D341Med (cell line): ENCODE results near the gene ABCD4.

ENCODE experiments used
- DNase-seq: peaks from one replicate; pipeline ENCODE4 v3.0.0; 2012; ENCODE audit warnings: low spot score

The ABCD4 gene

DNA sequence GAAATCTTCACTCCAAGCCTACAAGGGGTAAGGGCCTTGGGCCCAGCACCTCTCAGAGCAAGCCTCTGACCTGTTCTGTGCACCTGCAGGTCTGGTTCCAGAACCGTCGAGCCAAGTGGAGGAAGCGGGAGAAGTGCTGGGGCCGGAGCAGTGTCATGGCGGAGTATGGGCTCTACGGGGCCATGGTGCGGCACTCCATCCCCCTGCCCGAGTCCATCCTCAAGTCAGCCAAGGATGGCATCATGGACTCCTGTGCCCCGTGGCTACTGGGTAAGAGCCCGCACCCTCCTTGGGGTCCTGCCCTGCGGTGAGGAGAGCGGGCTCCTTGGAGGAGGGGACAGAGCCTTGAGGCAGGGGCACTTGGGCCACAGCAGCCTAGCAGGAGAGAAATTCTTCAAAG lies 43.2 kb downstream of the ABCD4 start:
- no peak for DNase-seq

DNA sequence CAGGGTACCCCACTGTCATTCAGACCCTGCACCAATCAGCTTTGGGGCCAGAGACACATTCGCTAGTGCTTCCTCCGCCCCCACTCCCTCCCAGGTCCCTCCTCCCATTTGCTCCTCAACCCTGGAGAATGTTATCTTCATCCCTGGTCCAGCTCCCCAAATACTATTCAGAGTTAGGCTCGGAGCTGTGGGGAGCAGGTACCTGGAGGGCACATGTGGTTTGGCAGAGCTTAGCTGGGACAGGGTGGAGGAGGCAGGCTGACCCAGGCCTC lies 44.0 kb downstream of the ABCD4 start:
- no peak for DNase-seq

DNA sequence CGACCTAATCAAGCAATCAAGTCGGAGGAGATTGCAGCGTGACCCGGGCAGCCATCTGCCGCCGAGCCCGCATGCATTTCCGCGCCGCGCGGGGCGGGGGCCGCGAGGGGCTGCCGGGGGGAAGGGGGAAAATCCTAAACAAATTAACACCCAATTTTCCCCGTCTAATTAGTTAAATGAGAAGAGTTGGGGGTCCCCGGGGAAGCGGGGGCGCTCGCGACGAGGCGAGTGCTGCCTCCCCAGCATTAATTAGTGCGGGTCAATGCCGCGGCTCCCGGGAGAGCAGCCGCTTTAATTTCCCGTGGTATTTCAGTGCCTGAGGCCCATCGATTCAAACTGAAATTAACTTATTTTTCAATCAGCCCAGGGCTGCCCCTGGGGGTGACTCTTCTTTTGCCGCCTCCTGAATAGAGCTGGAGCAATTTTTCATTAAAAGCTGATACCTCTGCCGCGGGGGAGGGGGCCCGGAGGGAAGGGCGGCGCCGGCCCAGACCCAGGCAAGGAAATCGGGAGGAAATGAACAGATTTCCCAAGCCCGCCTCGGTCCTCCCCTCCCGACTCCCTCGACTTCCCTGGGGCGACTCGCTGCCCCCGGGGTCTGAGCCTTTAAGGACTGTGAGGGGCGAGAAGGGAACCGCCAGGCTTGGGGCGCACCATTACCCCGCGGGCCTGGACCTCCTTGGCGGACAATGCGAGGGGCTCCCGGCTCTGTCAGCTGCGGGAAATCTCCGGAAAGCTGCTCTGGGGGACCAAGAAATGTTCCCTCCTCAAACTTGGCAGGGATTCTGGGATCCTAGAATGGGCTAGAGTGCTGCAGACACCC lies 44.6 kb downstream of the ABCD4 start:
- peak; percentile 84 for DNase-seq

DNA sequence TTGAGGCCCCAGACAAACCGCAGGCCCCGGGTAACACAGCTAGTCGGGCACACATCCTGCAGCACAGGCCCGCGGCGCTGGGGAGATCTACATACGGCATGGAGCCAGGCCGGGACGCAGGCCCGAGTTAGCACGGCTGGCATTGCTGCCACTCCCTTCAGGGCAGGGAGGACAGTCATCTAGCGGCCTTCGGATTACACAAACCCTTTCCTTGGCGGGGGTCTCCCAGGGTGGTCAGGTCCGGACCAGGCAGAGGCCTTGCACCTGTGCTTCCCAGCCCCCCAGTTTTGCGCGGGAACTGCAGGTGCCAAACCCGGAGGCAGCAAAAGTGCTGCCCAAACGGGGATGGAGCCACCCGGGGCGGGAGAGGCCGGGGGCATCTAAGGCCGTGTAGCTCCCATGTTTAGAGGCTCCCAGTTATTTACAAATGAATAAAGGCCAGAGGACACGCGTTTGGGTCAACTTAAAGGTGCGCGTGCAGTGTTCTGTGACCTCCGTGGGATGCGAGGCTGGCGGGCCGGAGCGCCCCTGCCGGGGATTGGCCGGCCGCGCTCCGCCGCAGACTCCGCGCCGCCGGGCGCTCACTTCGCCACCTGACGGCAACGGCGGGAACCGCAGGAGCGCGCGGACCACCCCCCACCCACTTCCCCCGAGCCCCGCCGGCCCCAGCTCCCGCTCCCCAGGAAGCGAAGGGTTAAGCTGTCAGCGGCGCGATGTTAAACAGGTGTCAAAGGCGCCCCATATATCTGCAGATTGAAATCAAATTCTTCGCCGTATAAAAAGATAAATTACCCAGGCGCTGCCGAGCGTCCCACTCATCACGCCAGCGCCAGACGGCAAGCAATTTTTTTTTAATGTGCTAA lies 45.4 kb downstream of the ABCD4 start:
- peak; percentile 95 for DNase-seq

DNA sequence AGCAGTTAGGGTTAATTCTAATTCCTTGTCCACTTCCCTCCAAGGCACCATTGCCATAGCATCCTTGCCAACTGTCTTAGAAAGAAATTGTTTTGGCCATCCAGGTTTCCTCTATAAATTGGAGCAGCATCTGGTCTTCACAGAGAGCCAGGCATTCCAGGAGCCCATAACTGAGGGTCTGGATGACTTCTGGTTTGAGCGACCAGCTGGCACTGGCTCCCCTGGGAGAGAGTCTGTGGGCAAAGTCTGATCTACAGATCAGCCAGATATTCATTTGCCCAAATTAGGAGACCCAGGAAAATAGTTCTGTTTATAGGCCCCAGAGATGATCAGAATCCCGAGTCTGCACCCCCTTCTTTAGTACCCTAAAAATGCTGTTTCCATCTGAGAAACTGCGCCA lies 47.5 kb downstream of the ABCD4 start:
- DNase-seq, result no peak

DNA sequence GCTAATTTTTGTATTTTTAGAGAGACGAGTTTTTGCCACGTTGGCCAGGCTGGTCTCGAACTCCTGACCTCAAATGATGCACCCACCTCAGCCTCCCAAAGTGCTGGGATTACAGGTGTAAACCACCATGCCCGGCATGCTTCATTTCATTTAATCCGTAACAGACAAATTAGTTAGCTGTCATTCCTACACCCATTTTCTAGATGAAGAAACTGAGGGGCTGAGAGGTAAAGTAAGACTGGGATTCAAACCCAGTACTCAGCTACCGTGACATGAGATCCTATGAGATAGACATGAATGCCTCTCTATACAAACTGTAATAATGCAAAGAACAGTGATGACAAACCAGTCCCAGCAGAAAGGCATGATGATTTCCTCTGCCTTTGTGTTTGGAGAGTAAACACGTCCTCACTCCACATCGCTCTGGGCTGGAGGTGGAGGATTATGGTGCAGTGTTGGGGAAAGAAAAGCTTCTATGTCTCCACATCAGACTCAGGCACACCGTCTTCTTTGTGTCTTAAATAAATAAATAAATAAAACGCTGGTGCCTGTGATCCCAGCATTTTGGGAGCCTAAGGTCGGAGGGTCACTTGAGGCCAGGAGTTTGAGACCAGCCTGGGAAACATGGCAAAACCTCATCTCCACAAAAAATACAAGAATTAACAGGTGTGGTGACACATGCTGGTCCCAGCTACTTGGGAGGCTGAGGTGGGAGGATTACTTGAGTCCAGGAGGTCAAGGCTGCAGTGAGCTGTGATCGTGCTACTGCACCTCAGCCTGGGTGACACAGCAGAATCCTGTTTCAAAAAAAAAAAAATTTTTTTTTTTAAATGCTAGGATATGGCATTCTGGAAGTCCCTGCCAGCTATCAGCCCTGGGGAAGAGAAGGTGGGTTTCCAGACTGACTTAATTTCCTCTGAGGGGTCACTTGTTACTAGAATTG lies 53.0 kb downstream of the ABCD4 start:
- DNase-seq, result no peak

DNA sequence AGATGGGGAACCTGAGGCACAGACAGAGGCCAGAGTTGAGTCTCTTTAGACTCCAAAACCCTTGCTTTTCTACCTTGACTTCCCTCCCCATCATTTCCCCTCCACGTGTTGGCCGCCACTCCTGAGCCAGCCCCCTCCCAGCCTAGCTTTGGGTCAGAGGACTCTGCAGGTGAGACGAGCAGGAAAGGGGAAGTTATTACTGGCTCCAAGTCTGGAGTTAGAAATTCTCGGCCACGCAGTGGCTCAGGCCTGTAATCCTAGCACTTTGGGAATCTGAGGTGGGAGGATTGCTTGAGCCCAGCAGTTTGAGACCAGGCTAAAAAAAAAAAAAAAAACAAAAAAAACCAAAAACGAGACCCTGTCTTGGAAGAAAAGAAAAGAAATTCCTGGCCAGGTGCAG lies 54.7 kb downstream of the ABCD4 start:
- no peak for DNase-seq

DNA sequence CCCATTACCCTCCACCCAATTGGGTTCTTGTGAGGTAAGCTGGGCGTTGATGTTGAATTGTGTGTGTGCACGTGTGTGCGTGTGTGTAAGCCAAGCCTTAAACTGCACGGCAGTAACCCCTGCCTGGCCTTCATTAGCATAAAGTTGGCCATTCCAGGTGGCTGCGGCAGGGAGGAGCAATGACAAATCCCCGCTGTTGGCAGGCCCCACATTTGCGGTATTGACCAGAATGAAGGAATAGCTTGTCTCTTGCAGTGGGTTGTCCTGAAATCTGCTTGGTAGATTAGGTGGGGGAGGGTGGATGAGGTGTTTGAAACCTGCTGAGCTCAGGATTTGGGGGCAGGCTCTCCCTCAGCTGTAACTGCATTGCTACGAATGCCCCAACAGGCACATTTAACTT lies 56.2 kb downstream of the ABCD4 start:
- no peak for DNase-seq

DNA sequence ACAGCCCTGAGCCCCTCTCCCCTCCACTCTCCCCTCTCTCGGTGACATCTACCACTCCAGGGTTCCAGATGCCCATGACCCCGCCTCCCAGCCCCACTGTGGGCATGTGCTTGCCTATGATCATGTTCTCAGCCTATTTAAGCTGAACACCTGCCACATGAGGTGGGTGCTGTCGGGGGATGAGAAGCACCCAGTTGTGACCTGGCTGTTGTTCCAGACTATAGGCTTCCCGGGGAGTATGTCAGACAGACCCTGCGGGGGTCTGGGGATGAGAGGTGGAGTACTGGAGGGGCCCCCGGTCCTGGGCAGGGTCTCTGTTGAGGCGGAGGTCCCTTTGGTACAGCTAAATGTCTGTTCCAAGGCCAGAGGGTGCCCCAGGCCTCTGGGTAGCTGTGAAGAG lies 57.4 kb downstream of the ABCD4 start:
- DNase-seq, result no peak

DNA sequence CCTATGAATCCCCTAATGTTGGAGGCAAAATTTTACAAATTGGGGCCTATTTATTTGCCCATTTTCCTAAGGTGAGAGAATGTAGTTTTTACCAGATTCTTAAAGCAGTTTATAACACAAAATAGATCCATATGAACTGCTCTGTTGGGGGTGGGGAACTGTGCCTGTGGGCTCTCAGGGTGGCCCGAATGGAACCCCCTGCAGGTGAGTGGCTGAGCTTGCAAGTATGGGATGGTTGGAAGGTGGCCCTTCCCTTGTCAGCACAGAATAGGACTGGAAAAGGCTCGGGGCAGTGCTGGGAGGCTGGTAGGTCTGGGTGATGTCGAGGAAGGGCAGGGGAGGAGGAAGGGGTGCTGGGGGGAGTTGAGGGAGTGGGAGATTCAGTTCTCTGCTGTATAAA lies 58.6 kb downstream of the ABCD4 start:
- DNase-seq, result no peak

DNA sequence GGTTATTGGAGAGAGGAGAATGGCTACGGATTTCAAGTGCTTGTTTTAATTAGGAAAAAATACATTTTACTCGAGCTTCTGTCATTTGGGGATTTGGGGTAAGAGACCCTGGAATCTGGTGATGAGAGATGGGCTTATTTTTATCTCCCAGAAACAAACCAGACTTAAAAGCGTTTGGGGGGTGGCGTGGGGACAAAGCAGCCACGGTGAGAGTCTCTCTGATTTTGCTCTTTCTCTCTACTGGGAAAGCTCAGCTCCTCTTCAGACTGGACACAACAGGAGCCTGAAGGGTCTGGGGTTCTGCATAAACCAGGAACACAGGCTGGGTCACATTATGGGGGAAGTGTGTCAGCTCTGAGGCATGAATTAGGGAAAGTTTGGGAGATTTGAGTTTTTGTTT lies 59.7 kb downstream of the ABCD4 start:
- no peak for DNase-seq

DNA sequence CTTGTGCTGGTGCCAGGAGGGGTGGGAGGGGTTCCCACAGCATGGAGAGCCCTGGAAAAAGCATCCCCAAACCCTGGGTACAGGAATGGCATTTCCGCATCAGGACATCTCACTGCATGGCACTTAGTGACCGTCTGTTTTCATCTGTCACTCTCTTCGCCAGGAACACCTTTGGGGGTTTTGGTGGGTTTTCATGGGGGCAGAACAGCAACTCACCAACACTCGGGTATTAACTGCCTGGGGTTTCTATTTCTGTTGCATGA lies 60.0 kb downstream of the ABCD4 start:
- no peak for DNase-seq

DNA sequence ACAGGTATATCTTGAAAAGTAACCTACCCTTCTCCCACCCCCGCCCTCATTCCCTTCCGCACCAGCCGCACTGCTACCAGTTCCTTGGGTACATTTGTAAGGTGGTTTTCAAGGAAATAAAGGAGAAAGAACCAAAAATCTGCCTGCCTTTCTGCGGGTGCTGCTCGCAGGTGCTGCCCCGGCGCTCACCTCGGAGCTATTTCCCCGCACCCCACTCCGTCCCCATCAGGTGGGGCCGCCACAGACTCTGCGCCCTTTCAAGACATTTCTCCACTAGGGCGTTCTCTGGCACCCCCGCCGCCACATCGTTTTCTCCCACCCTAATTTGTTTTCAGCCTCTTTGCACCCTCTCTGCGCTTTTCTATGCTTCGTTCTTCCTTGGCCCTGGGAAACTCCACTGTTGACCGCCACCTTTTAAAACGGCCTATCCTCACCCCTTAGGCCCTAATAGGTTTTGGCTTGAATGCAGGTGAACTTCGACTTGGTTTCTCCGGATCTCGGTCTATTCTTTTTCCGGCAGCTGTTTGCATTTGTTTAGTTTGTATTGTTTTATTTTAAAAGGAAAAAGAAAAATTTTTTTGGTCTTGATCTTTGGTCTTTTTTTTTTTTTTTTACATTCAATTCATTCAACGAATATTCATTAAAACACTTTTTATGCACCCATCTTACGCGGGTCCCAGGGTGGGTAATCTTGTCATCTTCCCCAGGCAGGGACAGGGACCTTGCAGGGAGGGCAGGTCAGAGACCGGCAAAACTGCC lies 60.5 kb downstream of the ABCD4 start:
- no peak for DNase-seq

DNA sequence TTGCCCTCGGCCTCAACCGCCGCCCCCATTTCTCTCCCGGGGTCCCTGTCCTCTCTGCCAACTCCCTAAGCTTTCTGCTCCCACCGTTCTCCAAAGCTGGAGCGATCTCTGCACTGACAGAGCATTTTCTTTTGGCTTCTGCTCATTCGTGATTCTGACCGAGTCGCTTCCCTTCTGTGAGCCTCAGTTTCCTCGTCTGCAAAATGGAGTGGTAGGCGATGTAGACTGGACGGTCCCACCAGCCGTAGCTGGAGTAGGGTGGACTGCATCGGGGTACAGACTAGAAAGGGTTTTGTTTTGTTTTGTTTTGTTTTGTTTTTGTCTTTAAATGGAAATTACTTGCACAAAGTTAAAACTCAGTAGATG lies 61.1 kb downstream of the ABCD4 start:
- no peak for DNase-seq

DNA sequence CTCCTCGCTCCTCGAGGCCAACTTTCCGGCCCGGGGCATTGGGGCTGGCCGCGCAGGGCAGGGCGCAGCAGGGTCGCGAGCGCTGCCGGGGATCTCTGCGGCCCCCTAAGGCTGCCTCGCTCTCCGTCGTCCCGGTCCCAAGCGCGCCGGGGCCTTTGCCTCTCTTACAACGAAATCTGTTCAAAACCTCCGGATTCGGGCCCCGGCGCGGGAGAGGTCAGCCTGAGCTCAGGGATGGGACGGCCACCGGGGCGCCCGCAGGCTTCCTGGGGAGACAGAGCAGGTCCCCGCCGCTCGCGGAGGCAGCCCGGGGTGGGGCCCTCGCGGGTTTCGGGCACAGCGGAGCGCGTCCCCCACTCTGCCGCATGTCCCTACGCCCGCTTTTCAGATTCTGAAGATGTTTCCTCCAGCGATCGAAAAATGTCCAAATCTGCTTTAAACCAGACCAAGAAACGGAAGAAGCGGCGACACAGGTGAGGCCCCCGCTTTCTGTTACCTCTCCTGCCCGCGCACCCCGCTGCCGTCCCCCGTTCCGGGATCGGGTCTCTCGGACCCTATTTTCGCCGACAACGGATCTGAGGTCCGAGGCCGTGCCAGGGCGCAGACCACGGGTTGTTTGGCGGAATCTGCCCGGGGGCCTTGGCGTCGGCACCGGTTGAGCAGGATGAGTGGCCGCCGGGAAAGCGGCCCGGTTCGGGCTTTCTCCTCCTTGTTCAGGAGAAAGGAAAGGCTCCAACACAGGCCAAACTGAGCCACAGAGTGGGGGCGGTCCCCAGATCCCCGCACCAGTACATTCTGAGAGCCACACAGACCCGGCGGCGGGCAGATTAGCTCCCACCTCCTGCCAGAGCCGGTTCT lies 61.7 kb downstream of the ABCD4 start:
- DNase-seq, result peak; percentile 69

DNA sequence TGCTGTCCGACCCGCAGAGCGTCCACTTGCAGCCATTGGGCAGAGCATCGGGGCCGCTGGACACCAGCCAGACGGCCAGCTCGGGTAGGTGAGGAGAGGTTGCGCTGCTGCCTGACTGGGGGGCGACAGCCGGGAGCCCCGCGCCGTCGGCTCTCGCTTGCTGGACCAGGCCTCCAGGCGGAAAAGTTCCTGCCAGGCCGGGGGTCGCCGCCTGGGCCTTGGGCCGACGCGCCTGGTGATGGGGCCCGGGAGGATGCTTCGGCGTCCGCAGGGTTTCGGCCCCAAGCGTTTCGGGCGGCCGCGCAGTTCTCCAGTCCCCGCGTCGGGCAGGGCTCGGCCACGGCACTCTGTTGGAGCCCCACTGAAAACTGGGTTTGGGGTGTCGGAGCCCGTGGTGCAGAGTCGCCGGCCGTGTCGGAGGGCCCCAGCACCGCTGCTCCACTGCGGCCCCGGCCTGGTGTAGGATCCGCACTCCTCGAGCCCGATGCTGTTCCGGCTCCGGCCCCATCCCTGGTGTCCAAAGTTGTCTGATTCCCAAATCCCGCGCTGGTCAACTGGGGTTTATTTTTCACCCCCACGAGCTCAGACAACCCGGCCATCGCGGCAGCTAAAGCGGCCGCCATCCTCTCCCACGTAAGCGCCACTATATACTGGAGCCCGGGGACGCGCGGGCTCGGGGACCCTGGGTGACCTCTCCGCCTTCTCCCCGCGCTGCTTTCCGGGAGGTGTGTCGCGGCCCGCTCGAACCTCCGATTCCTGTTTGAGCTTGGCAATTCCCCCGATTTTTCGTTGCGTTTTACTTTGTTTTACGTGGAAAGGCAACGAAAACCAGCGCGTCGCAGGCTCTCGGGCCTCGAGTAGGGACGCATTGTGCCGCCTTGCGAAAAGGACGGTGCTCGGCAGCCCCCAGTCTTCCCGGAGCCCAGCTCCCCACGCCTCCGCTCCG lies 62.6 kb downstream of the ABCD4 start:
- DNase-seq, result peak; percentile 60

DNA sequence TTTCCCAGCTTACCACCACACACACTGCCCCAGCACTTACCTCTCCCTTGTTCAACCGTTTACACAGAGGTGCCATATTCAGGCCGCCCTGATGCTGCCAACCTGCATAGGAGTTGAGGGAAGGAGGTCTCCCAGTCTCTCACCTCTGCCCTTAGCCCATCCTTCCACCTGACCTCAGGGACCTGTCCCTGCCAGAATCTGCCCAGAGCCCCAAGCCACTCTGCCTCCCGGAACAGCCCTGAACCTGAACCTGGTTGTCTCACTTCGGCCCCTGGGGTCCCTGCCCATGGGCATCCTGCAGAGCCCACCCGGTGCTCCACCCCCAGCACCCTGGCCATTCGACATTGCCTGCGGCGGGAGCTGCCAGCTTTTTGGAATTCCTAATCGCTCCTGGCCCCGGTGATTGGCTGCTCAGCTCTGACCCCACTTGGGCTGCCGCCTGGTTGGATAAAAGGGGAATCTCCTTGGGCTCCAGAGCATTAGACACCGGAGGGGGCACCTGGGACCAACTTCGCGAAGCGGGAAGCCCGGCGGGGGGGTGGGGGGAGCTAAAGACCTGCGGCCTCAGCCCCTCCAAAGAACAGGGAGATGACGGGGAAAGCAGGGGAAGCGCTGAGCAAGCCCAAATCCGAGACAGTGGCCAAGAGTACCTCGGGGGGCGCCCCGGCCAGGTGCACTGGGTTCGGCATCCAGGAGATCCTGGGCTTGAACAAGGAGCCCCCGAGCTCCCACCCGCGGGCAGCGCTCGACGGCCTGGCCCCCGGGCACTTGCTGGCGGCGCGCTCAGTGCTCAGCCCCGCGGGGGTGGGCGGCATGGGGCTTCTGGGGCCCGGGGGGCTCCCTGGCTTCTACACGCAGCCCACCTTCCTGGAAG lies 63.5 kb downstream of the ABCD4 start, which contains the start of gene VSX2:
Gene VSX2 (plus strand): TSS at position 476 of the 874 bp plus-strand sequence. CDS start 113 bp downstream, at position 589.
- peak; percentile 49 for DNase-seq

DNA sequence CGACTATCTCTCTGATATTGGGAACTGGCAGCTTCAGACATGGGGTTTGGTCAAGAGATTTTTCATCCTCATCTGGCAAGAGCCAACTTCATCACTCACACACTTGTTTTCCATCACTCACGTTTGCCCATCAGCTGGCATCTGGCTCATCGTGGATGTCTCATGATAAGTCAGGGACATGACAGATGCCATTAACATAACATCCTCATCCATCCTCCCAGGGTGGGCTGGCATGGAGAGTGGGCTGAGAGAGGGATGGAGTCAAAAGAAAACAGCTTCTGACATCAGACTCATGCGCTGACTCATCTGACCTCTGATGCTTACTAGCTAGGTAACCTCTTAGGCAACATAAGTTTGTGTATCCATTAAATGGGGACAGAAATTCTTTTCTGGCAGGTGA lies 65.3 kb downstream of the ABCD4 start:
- DNase-seq, result no peak
